RPMI7951 (cell line): ENCODE data around the gene TAOK2. TPM values are rescaled to one million over a fixed set of nuclear protein-coding genes. Genes with fewer than 3 reads are reported as not detected.

Source experiments
- DNase-seq: peaks from one replicate; pipeline ENCODE4 v3.0.0-alpha.2; 2012; ENCODE audit warnings: low read depth
- total RNA-seq: library from RNA; depleted of rRNA; stranded (reverse); fragments of >200 nt; shearing (Covaris generic); gene quantifications from 2 replicates; pipeline ENCODE4 v1.2.3, GENCODE V29; 2014

The TAOK2 gene
- total RNA-seq, 1 experiment from 2014 or later, result 15.3 TPM

GRCh38 chr16:29963021-29963743, 10.5 kb upstream of the TAOK2 start:
- no peak for DNase-seq

GRCh38 chr16:29968205-29968604, 5.5 kb upstream of the TAOK2 start:
- no peak for DNase-seq

GRCh38 chr16:29971304-29971703, 2.4 kb upstream of the TAOK2 start:
- DNase-seq, result no peak

- no peak for DNase-seq
These were observed 1.2 kb upstream of the TAOK2 start for GRCh38 chr16:29972500-29972899.

- no peak for DNase-seq
These were observed 680 bp upstream of the TAOK2 start for GRCh38 chr16:29972992-29973383.

GRCh38 chr16:29974291-29975133, 844 bp downstream of the TAOK2 start:
- DNase-seq, result no peak

- DNase-seq, result no peak
These were observed 1.5 kb downstream of the TAOK2 start for GRCh38 chr16:29975134-29975538.

- DNase-seq, result no peak
These were observed 2.3 kb downstream of the TAOK2 start for GRCh38 chr16:29975811-29976511.

GRCh38 chr16:29977063-29977825, 3.6 kb downstream of the TAOK2 start:
- DNase-seq, result no peak

- DNase-seq, result no peak
These were observed 4.4 kb downstream of the TAOK2 start for GRCh38 chr16:29978081-29978480.

GRCh38 chr16:29978564-29979270, 5.0 kb downstream of the TAOK2 start:
- DNase-seq, result no peak

- no peak for DNase-seq
These were observed 9.1 kb downstream of the TAOK2 start for GRCh38 chr16:29982560-29983419.

- DNase-seq, result no peak
These were observed 9.9 kb downstream of the TAOK2 start for GRCh38 chr16:29983420-29984136.

GRCh38 chr16:29984137-29984763, 10.6 kb downstream of the TAOK2 start:
- DNase-seq, result no peak

- DNase-seq, result no peak
These were observed 11.1 kb downstream of the TAOK2 start for GRCh38 chr16:29984764-29985147.

- DNase-seq, result no peak
These were observed 11.7 kb downstream of the TAOK2 start for GRCh38 chr16:29985271-29985811.

- no peak for DNase-seq
These were observed 12.6 kb downstream of the TAOK2 start for GRCh38 chr16:29986231-29986630.

- DNase-seq, result no peak
These were observed 13.3 kb downstream of the TAOK2 start for GRCh38 chr16:29986931-29987330.
